NCI-H82 (cell line): ENCODE results near the gene KLK4.

Experiments used
- DNase-seq: peaks from one replicate; lab custom pipeline; 2025; lab: John Stamatoyannopoulos, UW

KLK4 gene

GRCh38 chr19:50878851-50879250 lies 32.3 kb downstream of the KLK4 start:
- DNase-seq = no peak

GRCh38 chr19:50877338-50877737 lies 33.9 kb downstream of the KLK4 start:
- DNase-seq = no peak

GRCh38 chr19:50876456-50876855 lies 34.7 kb downstream of the KLK4 start:
- no peak for DNase-seq

- DNase-seq = no peak
Observed at GRCh38 chr19:50875795-50876422, 35.3 kb downstream of the KLK4 start.

- no peak for DNase-seq
Observed at GRCh38 chr19:50874211-50874610, 37.0 kb downstream of the KLK4 start.

- DNase-seq = no peak
Observed at GRCh38 chr19:50873056-50873455, 38.1 kb downstream of the KLK4 start, which contains the start of gene KLK2. KLK2 (plus strand) TSS chr19:50873439; CDS start chr19:50873474, 35 bp downstream.

- peak; percentile 74 for DNase-seq
Observed at GRCh38 chr19:50870417-50871089, 40.6 kb downstream of the KLK4 start.

GRCh38 chr19:50869479-50869878 lies 41.7 kb downstream of the KLK4 start:
- DNase-seq = no peak

- DNase-seq = no peak
Observed at GRCh38 chr19:50861496-50862286, 49.5 kb downstream of the KLK4 start.

GRCh38 chr19:50861010-50861409 lies 50.2 kb downstream of the KLK4 start:
- DNase-seq = no peak

- no peak for DNase-seq
Observed at GRCh38 chr19:50859849-50860248, 51.3 kb downstream of the KLK4 start.

GRCh38 chr19:50858886-50859285 lies 52.3 kb downstream of the KLK4 start:
- DNase-seq = no peak

- no peak for DNase-seq
Observed at GRCh38 chr19:50857366-50857765, 53.8 kb downstream of the KLK4 start.
